A549 (cell line): ENCODE data around the gene ZNF878.

Experiments
- BCL3 ChIP-seq: fragments of >200 bp; sonication (Bioruptor Twin); formaldehyde crosslinking; IDR thresholded peaks from 3 replicates; pipeline ENCODE4 v1.6.1; 2016
- EHMT2 ChIP-seq: fragments of 200-600 bp; sonication (generic); IDR thresholded peaks from 2 replicates; pipeline ENCODE4 v1.6.1; 2016; ENCODE audit warnings: antibody characterized with exemption, low read depth, mild to moderate bottlenecking, moderate library complexity
- MYC ChIP-seq: IDR thresholded peaks from 2 replicates; pipeline ENCODE4 v1.6.1; 2012; ENCODE audit warnings: mild to moderate bottlenecking, inconsistent platforms, low read length, improper control_type of control experiment, borderline replicate concordance
- POLR2A ChIP-seq: IDR thresholded peaks from 2 replicates; pipeline ENCODE4 v1.6.1; 2012; ENCODE audit warnings: mild to moderate bottlenecking, low read length
- POLR2AphosphoS2 ChIP-seq: conservative IDR thresholded peaks from 2 replicates; pipeline ENCODE4 v1.6.1; 2012; ENCODE audit warnings: low read length, improper control_type of control experiment, inconsistent platforms
- RAD21 ChIP-seq, 2 experiments: fragments of >200 bp in 1 of 2; sonication (Bioruptor Twin) in 1 of 2; formaldehyde crosslinking in 1 of 2; IDR thresholded peaks in 1 of 2; conservative IDR thresholded peaks in 1 of 2; 2 replicates in 1 of 2; 3 replicates in 1 of 2; pipeline ENCODE4 v1.6.1; 2012 to 2018; ENCODE audit warnings: inconsistent platforms in 1 of 2
- REST ChIP-seq: fragments of 200-600 bp; sonication (generic); IDR thresholded peaks from 2 replicates; pipeline ENCODE4 v1.6.1; 2016; ENCODE audit warnings: antibody characterized with exemption, mild to moderate bottlenecking, moderate library complexity
- RNF2 ChIP-seq: fragments of 200-600 bp; sonication (generic); IDR thresholded peaks from 2 replicates; pipeline ENCODE4 v1.6.1; 2016; ENCODE audit warnings: low read depth, mild to moderate bottlenecking, antibody characterized with exemption, moderate library complexity, borderline replicate concordance
- USF2 ChIP-seq: fragments of 450-650 bp; IDR thresholded peaks from 2 replicates; pipeline ENCODE4 v1.6.1; 2014; ENCODE audit warnings: antibody characterized with exemption
- TF ChIP-seq, protein P1 (sequence below): fragments of >200 bp; sonication (Bioruptor Twin); formaldehyde crosslinking; IDR thresholded peaks from 3 replicates; pipeline ENCODE4 v1.5.1; 2016

DNA sequence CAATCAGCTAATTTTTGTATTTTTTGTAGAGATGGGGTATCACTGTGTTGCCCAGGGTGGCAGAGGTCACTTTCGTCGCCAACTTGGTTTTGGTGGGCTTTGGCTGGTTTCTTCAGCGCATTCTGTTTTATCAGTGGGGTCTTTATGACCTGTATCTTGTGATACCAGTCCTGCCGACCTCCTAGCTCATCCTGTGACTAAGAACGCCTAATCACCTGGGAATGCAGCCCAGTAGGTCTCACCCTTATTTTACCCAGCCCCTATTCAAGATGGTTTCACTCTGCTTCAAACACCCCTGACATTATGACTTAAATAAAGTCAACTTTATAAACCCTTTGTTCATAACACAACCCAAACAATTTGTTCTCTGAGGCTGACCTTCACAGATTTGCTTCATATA lies 3.0 kb upstream of the ZNF878 start:
- TF ChIP-seq, protein P1, sequence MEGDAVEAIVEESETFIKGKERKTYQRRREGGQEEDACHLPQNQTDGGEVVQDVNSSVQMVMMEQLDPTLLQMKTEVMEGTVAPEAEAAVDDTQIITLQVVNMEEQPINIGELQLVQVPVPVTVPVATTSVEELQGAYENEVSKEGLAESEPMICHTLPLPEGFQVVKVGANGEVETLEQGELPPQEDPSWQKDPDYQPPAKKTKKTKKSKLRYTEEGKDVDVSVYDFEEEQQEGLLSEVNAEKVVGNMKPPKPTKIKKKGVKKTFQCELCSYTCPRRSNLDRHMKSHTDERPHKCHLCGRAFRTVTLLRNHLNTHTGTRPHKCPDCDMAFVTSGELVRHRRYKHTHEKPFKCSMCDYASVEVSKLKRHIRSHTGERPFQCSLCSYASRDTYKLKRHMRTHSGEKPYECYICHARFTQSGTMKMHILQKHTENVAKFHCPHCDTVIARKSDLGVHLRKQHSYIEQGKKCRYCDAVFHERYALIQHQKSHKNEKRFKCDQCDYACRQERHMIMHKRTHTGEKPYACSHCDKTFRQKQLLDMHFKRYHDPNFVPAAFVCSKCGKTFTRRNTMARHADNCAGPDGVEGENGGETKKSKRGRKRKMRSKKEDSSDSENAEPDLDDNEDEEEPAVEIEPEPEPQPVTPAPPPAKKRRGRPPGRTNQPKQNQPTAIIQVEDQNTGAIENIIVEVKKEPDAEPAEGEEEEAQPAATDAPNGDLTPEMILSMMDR, result no peak
- TF ChIP-seq POLR2A, result no peak
- no peak for TF ChIP-seq REST
- no peak for TF ChIP-seq RNF2
- TF ChIP-seq RAD21 (conservative IDR thresholded peaks at IDR 0.05 in 1 of 2, IDR thresholded peaks at IDR 0.05 in 1 of 2), result no peak
- no peak for TF ChIP-seq USF2
- no peak for TF ChIP-seq MYC
- no peak for TF ChIP-seq POLR2AphosphoS2
- TF ChIP-seq EHMT2, result no peak
- TF ChIP-seq BCL3, result no peak
